ENCODE measurements around the gene ANKRD65. TPM values are rescaled to one million over a fixed set of nuclear protein-coding genes. Genes with fewer than 3 reads are reported as not detected.
"Not testable (repeated sequence)": the region's sequence is repeated elsewhere in the genome, so short reads cannot be mapped to it uniquely, and the experiment has no call there.

Gene ANKRD65
- 10 to 100 TPM; 13.8 to 32.6 (median 19.4) TPM for total RNA-seq

DNA sequence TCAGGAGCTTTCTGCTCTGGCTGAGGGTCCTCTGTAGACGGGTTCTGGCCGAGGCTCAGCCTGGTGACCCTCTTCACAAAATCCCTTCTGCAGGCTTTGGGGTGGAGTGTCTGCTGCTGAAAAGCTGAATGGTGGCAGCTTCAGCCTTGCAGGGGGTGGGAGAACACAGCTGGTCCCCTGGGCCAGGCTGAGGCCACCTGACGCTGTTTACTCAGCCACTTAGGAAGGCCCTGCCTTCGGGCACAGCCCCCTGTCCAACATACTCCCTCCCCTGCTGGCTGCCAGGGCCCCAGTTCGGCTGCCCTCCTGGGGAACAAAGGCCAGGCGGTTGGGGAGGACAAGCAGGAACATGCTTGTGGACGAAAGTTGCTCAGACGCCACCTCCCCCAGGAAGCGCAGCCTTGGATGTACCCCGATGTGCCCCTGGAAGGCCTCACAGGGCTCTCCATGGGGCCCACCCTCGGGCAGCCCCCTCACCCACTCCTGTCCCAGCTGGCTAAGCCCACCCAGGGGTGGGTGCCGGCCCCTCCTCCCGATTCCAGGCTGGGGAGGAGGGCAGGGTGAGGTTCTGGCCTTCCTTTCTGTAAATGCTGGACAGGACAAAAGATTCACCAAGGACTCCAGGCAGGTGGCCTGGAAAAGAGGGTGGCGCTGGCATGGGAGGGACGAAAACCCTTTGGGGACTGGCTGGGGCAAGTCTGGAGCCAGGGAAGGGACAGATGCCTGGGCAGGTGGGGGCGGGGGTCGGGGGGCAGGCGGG, at the start of gene ANKRD65:
Gene ANKRD65, minus strand, starts transcription at position 130 of the 760 bp plus-strand sequence. CDS start 271 bp downstream, outside the sequence.
- TF ChIP-seq, protein P1, sequence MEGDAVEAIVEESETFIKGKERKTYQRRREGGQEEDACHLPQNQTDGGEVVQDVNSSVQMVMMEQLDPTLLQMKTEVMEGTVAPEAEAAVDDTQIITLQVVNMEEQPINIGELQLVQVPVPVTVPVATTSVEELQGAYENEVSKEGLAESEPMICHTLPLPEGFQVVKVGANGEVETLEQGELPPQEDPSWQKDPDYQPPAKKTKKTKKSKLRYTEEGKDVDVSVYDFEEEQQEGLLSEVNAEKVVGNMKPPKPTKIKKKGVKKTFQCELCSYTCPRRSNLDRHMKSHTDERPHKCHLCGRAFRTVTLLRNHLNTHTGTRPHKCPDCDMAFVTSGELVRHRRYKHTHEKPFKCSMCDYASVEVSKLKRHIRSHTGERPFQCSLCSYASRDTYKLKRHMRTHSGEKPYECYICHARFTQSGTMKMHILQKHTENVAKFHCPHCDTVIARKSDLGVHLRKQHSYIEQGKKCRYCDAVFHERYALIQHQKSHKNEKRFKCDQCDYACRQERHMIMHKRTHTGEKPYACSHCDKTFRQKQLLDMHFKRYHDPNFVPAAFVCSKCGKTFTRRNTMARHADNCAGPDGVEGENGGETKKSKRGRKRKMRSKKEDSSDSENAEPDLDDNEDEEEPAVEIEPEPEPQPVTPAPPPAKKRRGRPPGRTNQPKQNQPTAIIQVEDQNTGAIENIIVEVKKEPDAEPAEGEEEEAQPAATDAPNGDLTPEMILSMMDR (IDR thresholded peaks at IDR 0.05), result no peak
- TF ChIP-seq POLR2A (IDR thresholded peaks at IDR 0.05) (no peak), EP300 (IDR thresholded peaks at IDR 0.05) (no peak)
- Histone ChIP-seq H3K4me3 (peak within 1 kb of the TSS in 3 of 4 donors; percentile 33 to 55 (median 42)), H3K4me1 (peaks cover 0 to 65% (median 21%) of the 10 kb centered on the region in 4 donors), H3K27me3 (peaks cover 0 to 2% of the 10 kb centered on the region in 2 donors), H3K27ac (peak within 1 kb of the TSS; percentile 61 to 94 (median 81)), H3K36me3 (no peaks in the 10 kb centered on the region), H3K9me3 (no peaks in the 10 kb centered on the region)
- DNase-seq (ENCODE audit: low spot score in 2 of 2), result no peak
- WGBS, 2 donors, result 64 to 68% methylated on average over 12 to 15 of the region's 18 CpGs

DNA sequence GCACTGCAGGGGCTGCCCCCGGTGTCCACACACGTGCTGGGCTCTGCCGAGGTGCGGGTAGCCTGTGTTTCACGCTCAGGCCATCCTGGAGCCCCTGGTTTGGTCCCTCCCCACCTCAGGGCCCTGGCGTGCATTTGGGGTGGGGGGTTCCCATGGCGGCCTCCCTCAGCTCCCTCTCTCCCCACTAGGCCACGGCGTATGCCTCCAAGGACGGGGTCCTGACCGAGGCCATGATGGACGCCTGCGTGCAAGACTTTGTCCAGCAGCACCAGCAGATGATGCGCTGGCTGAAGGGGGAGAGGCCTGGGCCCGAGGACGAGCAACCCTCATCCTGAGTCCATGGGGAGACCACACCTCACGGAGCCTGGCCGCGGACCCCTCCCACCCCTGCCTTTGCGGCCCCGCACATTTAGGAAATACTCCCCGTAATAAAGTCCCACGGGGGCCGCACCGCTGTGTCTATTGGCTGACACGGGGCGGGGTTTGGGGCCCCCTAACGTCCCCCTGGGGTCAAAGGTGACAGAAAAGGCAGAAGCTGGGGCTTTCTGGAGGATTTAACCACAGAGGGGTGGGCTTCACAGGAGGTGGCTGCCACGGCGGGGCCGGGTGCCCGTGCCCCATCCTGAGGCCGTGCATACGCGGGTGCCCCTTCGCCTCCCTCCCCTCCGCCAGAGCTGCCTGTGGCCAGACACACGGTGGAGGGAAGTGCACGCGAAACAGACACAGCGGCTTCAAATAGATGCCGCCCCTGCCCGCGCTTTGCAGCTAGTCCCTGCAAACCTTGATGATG, 47.3 kb upstream of the ANKRD65 start:
- H3K9me3 ChIP-seq; H3K27ac ChIP-seq; H3K4me3 ChIP-seq; H3K36me3 ChIP-seq; H3K27me3 ChIP-seq; DNase-seq (ENCODE audit: low spot score in 2 of 2): not testable (repeated sequence)
- peaks cover 0 to 18% (median 11%) of the 10 kb centered on the region in 4 donors for H3K4me1 ChIP-seq
- 68 to 80% methylated on average over 16 to 28 of the region's 44 CpGs for WGBS, 2 donors

DNA sequence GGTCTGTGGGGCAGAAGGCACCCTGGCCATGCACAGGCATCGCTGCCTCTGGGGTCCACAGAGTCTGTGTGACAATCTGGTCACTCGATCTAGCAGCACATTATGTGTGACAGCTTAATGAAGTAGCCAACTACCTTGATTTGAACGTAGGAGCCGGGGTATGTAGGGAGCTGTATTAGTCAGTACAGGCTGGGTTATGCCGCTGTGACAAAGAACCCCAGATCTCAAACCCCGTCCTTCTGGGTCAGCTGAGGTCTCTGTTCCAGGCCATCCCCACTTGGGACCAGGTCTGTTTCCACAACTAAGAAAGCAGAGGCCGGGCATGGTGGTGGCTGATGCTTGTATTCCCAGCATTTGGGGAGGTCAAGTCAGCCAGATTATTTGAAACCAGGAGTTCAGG, 42.2 kb upstream of the ANKRD65 start:
- 90 to 91% methylated on average over 7 of the region's 7 CpGs for WGBS, 2 donors
- no peak for DNase-seq (ENCODE audit: low spot score in 2 of 2)
- Histone ChIP-seq H3K36me3 (peaks cover 0 to 12% (median 0%) of the 10 kb centered on the region in 3 donors), H3K27me3 (no peaks in the 10 kb centered on the region), H3K27ac (no peak overlapping the region), H3K4me1 (no peaks in the 10 kb centered on the region), H3K9me3 (no peaks in the 10 kb centered on the region), H3K4me3 (no peak overlapping the region)
- TF ChIP-seq EP300 (IDR thresholded peaks at IDR 0.05) (no peak), POLR2A (IDR thresholded peaks at IDR 0.05) (no peak)
- TF ChIP-seq, protein P1 (IDR thresholded peaks at IDR 0.05), result no peak

DNA sequence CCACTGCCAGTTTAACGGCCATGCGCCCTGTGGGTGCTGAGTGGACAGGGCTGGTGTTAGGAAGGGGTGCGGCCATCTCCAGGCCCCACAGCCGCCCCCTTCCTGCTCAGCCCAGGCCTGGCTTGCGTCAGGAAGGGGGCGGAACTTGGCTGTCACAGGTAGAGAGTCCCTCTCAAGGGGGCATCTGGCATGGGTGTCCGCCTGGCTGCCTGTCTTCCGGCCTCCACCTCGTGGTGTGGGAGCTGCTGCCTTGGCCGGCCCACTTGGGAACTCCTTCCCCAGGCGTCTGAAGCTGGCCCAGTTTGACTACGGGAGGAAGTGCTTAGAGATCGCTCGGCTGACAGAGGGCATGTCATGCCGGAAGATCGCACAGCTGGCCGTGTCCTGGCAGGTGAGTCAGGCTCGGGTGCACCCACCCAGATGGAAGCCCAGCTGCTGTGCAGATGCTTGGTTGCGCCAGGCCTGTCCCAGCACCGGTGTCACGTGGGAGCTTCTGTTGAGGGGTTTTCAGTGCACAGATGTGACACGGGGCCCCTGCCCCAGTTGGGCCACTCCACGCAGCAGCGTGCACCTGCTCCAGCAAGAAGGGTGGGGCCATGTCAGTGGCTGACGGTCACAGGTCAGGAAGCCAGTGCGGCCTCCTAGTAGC, 41.4 kb upstream of the ANKRD65 start:
- H3K4me1 ChIP-seq, result no peaks in the 10 kb centered on the region
- TF ChIP-seq POLR2A (IDR thresholded peaks at IDR 0.05), result no peak
- TF ChIP-seq, protein P1 (IDR thresholded peaks at IDR 0.05), result no peak
- no peak for TF ChIP-seq EP300 (IDR thresholded peaks at IDR 0.05)
- no peak overlapping the region for H3K27ac ChIP-seq
- no peaks in the 10 kb centered on the region for H3K27me3 ChIP-seq
- no peaks in the 10 kb centered on the region for H3K9me3 ChIP-seq
- DNase-seq (ENCODE audit: low spot score in 2 of 2), result no peak
- H3K36me3 ChIP-seq, result peaks cover 0 to 12% (median 0%) of the 10 kb centered on the region in 3 donors
- 68 to 100% methylated on average over 1 to 11 of the region's 26 CpGs for WGBS, 2 donors
- no peak overlapping the region for H3K4me3 ChIP-seq

DNA sequence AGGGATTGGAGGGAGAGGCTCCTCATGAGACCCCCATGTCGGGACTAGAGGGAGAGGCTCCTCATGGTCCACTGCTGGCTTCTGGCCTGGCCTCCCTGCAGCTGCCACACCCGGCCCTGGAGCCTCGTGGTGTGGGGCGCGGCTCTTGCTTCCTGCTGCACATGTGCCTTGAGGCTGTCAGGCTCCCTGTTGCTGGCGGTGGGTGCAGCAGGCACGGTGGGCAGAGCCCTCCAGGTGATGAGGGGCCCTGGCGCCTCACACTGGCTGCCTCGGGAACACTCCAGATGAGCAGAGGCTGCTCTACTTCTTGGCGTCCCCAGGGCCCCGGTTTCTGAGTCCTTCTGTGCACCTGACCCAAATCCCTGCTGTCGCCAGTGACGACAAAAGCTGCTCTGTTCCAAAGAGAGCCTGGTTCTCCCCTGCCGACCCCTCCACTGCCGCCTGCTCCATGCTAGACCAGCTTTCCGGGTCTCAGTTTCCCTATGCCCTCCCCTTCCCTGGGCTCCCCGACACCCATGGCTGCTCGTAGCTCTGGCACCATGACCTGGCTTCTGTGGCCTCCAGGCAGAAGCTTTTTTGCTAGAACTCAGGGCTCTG, 40.7 kb upstream of the ANKRD65 start:
- Histone ChIP-seq H3K4me1 (no peaks in the 10 kb centered on the region), H3K27ac (no peak overlapping the region), H3K9me3 (no peaks in the 10 kb centered on the region), H3K27me3 (no peaks in the 10 kb centered on the region), H3K4me3 (no peak overlapping the region), H3K36me3 (peaks cover 0 to 12% (median 0%) of the 10 kb centered on the region in 3 donors)
- TF ChIP-seq, protein P1 (IDR thresholded peaks at IDR 0.05), result no peak
- no peak for TF ChIP-seq EP300 (IDR thresholded peaks at IDR 0.05)
- TF ChIP-seq POLR2A (IDR thresholded peaks at IDR 0.05), result no peak
- 66 to 71% methylated on average over 12 to 15 of the region's 18 CpGs for WGBS, 2 donors
- no peak for DNase-seq (ENCODE audit: low spot score in 2 of 2)
